Hindlimb muscle (tissue), 1 donor: ENCODE results near the gene SWT1. TPM values are rescaled to one million over a fixed set of nuclear protein-coding genes. Genes with fewer than 3 reads are reported as not detected.
"Not testable (repeated sequence)": the region's sequence is repeated elsewhere in the genome, so short reads cannot be mapped to it uniquely, and the experiment has no call there.

ENCODE experiments used
- DNase-seq: peaks from one replicate; pipeline ENCODE4 v3.0.0-alpha.2; 2013
- polyA plus RNA-seq: library from polyadenylated mRNA; unstranded; fragments of 120-200 nt; gene quantifications from one replicate; pipeline ENCODE4 v1.2.1, GENCODE V29; 2013; ENCODE audit not compliant: insufficient read length

The SWT1 gene
- polyA plus RNA-seq, 1 donor, result 6.1 TPM

GRCh38 chr1:185193756-185194155 lies 36.8 kb downstream of the SWT1 start:
- DNase-seq, result no peak

DNA sequence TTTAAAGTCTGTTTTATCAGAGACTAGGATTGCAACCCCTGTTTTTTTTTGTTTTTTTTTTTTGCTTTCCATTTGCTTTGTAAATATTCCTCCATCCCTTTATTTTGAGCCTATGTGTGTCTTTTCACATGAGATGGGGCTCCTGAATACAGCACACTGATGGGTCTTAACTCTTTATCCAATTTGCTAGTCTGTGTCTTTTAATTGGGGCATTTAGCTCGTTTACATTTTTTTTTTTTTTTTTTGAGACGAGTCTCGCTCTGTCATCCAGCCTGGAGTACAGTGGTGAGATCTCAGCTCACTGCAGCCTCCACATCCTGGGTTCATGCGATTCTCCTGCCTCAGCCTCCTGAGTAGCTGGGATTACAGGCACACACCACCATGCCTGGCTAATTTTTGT lies 41.7 kb downstream of the SWT1 start:
- not testable (repeated sequence) for DNase-seq

DNA sequence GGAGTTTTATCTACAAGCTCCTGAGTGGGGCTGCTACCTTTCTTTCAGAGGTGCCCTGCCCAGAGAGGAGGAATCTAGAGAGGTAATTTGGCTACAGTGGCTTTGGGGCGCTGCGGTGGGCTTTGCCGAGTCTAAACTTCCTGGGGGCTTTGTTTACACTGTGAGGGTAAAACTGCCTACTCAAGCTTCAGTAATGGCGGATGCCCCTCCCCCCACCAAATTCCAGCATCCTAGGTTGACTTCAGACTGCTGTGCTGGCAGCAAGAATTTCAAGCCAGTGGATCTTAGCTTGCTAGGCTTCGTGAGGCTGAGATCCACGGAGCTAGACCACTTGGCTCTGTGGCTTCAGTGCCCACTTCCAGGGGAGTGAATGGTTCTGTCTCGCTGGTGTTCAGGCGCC lies 43.9 kb downstream of the SWT1 start:
- no peak for DNase-seq

DNA sequence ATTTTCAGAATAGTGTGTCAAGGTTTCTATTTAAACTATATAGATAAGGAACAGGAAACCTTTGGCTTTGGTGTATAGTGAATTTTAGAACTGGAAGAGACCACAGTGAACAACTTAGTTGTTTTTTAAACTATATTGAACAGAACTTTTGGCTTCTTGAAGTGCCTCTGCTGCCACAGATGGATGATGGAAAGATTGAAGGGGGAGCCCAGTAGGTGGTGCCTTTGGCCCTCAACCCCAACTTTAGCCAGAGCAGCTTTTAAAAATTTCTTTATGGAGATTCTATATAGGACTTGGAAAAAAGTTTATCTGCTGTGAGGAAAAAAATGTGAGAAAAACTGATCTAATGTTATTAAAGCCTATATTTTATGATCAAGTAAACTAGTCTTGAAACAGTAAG lies 50.2 kb downstream of the SWT1 start:
- no peak for DNase-seq

DNA sequence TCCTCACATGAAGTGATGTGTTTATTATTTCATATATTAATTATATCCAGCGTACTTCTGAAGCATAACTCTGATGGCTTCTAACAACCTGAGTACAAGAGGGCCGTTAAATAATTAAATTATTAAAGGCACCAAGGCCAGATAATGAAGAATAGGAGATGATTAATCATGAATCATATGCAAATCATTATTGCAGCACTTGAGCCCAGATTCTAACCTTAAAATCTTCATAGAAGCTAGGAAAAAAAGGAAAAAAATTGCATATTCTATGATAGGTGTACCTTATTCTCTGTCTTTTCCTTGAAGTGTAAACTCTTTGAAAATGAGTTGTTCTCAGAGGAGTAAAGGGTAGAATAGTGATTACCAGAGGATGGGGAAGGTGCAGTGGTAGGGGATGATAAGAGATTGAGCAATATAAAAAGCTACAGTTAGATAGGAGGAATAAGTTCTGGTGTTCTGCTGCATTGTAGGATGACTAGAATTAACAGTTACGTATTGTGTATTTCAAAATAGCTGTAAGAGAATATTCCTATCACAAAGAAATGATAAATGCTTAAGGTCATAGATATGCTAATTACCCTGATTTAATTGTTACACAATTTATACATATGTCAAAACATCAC lies 51.1 kb downstream of the SWT1 start:
- no peak for DNase-seq

DNA sequence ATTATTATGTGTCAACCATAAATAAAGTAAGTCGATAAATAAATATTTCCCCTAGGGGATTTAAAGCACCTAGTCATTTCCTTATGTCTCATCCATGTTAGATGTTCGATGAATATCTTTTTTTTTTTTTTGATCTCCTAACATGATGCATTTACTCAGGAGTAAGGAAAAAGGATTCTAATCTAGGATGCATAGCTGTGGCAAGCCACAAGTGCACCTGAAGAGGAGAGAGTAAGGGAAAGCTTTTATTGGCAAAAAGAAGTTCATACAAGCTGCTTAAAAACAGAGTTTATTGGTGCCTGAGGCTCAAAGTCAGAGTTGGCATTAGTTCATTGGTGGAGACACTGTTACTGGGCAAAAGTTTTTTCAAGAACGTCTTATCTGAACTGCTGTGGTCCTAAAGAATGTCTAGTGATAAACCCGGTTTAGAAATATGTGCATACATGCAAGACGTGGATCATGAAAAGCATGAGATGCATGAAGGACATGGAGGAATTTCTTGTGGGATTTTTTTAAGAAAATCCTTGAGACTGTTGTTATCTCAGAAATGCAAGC lies 51.7 kb downstream of the SWT1 start:
- no peak for DNase-seq

GRCh38 chr1:185209357-185209756 lies 52.4 kb downstream of the SWT1 start:
- not testable (repeated sequence) for DNase-seq

DNA sequence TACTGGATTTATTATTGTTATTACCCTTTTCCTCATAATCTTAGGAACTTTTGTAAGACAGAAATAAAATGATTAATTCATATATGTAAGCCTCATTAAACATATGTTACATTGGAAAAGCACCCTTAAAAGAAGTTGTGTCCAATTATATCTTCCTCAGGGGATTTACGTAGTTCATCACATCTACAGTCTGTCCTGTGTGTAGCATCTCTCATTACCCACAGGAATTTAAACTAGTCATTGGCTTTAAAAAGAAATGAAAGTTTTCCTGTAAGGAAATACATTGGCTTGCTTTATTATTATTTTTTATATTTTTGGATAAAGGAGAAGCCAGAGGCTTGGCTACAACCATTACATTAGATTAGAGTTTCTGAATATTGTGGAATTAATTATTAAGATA lies 56.1 kb downstream of the SWT1 start:
- DNase-seq, result no peak

- DNase-seq, result no peak
These were observed 58.9 kb downstream of the SWT1 start for GRCh38 chr1:185215911-185216310.

- no peak for DNase-seq
These were observed 67.2 kb downstream of the SWT1 start for GRCh38 chr1:185224132-185224531.

GRCh38 chr1:185227161-185227560 lies 70.2 kb downstream of the SWT1 start:
- DNase-seq, result no peak

GRCh38 chr1:185228979-185229378 lies 72.0 kb downstream of the SWT1 start:
- DNase-seq, result no peak

DNA sequence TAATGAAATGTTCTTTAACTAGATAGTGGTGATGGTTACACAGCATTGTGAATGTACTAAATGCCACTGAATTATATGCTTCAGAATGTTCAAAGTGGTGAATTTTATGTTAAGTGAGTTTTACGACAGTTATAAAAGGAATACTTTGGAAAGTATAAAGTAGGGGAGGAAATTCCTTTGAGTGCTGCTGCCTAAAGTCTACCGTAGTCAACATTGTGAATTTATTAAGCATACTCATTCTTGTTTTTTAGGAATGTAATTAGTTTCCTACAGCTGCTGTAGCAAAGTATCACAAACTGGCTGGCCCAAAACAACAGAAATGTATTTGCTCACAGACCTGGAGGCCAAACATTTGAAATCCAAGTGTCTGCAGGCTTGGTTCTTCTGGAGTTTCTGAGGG lies 73.0 kb downstream of the SWT1 start:
- DNase-seq, result no peak

GRCh38 chr1:185232874-185233273 lies 75.9 kb downstream of the SWT1 start:
- DNase-seq, result no peak

DNA sequence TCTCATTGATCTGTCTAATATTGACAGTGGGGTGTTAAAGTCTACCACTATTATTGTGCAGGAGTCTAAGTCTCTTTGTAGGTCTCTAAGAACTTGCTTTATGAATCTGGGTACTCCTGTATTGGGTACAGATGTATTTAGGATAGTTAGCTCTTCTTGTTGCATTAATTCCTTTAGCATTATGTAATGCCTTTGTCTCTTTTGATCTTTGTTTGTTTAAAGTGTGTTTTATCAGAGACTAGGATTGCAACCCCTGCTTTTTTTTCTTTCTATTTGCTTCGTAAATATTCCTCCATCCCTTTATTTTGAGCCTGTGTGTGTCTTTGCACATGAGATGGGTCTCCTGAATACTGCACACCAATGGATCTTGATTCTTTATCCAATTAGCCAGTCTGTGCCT lies 77.2 kb downstream of the SWT1 start:
- DNase-seq, result not testable (repeated sequence)

- DNase-seq, result not testable (repeated sequence)
These were observed 80.2 kb downstream of the SWT1 start for GRCh38 chr1:185237176-185237575.

DNA sequence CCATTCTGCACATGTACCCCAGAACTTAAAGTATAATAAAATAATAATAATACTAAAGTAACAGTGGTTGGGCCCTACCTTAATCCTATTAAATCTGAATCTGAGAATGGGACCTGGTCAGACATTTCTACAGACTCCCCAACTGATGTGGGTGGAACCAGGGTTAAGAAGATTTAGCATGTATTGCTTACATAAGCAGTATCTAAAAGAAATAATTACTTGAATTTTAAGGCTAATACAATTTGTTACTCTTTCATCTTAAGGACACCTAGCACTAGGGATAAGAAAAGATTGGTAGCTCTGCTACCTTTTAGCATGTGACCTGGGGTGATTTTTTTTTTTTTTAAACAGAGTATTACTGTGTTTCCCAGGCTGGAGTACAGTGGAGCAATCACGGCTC lies 80.7 kb downstream of the SWT1 start:
- no peak for DNase-seq

GRCh38 chr1:185238447-185238846 lies 81.5 kb downstream of the SWT1 start:
- DNase-seq, result no peak

DNA sequence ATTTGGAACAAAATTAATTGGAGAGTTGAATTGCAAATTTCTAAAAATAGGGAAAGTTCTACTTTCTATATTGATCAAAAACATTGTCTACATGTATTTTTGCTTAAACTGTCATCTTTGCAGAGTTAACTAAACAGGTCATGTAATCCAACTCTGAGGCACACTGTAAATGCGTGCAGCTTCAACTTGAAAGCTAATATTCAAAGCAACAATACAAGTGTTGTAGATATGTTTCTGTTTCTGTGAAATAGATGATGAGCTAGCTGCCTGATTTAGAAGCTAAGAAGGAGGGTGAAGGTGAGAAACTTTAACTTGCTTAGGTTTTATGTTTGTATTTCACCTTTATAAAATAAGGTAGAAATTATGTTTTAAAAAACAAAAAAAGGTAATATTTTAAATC lies 82.9 kb downstream of the SWT1 start:
- DNase-seq, result no peak

- no peak for DNase-seq
These were observed 84.2 kb downstream of the SWT1 start for GRCh38 chr1:185241127-185241526.

DNA sequence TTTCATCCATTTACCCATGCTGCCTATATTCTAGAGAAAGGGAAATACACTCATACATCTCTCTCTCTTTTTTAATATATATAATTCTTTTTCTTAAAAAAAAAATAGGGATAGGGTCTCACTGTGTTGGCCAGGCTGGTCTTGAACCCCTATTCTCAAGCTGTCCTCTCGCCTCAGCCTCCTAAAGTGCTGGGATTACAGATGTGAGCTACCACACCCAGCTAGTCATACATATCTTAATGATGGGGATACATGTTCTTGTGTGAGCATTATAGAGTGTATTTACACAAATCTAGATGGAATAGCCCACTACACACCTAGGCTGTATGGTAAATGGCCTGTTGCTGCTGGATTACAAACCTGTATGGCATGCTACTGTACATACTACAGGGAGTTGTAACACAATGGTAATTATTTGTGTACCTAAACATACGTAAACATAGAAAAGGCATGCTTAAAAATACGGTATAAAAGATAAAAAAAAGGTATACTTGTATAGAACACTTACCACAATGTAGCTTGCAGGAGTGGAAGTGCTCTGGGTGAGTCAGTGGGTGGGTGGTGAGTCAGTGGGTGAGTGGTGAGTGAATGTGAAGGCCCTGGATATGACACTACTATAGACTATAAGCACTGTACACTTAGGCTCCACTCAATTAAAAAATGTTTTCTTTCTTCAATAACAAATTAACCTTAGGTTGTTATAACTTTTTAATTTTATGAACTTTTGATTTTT lies 87.2 kb downstream of the SWT1 start:
- no peak for DNase-seq

GRCh38 chr1:185245466-185245865 lies 88.5 kb downstream of the SWT1 start:
- DNase-seq, result no peak

DNA sequence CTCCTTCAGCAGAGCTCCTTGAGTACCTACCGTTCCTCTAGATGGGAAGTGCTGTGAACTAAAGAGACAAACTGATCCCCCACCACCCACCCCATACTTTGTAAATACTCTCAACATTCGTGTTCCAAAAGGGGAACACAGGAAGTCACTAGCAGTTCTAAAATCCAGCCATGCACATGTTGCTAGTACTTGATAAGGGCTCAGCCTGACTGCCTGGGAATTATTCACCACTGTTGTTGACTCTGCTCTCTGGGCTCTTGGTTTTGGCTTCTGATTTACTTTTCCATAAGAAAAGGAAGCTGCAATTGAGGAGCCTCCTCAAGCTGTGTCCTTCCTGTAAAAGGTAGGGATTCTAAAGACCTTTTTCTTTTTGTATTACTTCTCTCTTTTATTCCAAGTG lies 92.6 kb downstream of the SWT1 start:
- no peak for DNase-seq

DNA sequence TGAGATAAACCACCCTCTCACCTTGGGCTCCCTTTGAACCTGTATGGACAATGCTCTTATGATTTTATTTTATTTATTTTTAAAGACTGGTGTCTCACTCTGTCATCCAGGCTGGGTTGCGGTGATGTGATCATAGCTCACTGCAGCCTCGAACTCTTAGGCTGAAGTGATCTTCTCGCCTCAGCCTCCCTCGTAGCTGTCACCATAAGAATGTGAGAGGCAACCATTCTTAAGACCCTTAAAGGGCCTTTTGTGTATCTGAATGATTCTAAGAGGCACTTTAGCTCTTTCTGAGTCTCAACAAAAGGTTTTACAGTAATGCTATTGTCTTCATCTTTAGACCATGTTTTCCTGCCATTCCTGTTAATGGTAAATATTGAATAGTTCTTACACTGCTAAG lies 93.1 kb downstream of the SWT1 start:
- DNase-seq, result no peak
